ENCODE data around the gene KDM4B. TPM values are rescaled to one million over a fixed set of nuclear protein-coding genes. Genes with fewer than 3 reads are reported as not detected.

The KDM4B gene
- total and polyA plus RNA-seq, 2 donors (not counting 1 experiment from before 2014, with no cell fraction given), result 6.4 to 14.4 TPM

- no peaks in the 10 kb centered on the region for H4K20me1 ChIP-seq (ENCODE audit: control insufficient read depth, extremely low read depth, insufficient read depth, low read length)
- TF ChIP-seq CTCF (conservative IDR thresholded peaks at IDR 0.05 in 1 of 2, IDR thresholded peaks at IDR 0.05 in 1 of 2; ENCODE audit: low read depth in 1 of 2, low read length in 2 of 2), result no peak
These were observed 174.8 kb downstream of the KDM4B start for GRCh38 chr19:5143471-5144411.

GRCh38 chr19:5144545-5145179 lies 175.7 kb downstream of the KDM4B start:
- H3K9ac ChIP-seq (ENCODE audit: insufficient read depth, low read length), result no peak overlapping the region
- no peak overlapping the region for H3K4me3 ChIP-seq (replicated peaks in 1 of 4; ENCODE audit: control extremely low read depth in 1 of 4, insufficient read depth in 1 of 4, low read depth in 3 of 4, low read length in 4 of 4)
- H3K4me2 ChIP-seq (ENCODE audit: extremely low read depth, insufficient read depth, low read length), result no peak overlapping the region
- H3K4me1 ChIP-seq (ENCODE audit: control insufficient read depth, extremely low read depth, insufficient read depth, low read length), result no peaks in the 10 kb centered on the region
- peaks cover 10% of the 10 kb centered on the region for H3K36me3 ChIP-seq (ENCODE audit: control insufficient read depth, insufficient read depth, low read length)
- no peak overlapping the region for H3K27ac ChIP-seq (ENCODE audit: insufficient read depth, low read length)
- no peaks in the 10 kb centered on the region for H3K9me3 ChIP-seq (ENCODE audit: control insufficient read depth, insufficient read depth, low read depth, low read length)
- H3K27me3 ChIP-seq (ENCODE audit: control insufficient read depth, insufficient read depth, low read length), result no peaks in the 10 kb centered on the region
- no peaks in the 10 kb centered on the region for H3K79me2 ChIP-seq (ENCODE audit: control insufficient read depth, insufficient read depth, low read length)
- H2AFZ ChIP-seq (ENCODE audit: low read length), result no peak overlapping the region
- no peak for DNase-seq (ENCODE audit: low read depth in 2 of 2)
- H4K20me1 ChIP-seq (ENCODE audit: control insufficient read depth, extremely low read depth, insufficient read depth, low read length), result no peaks in the 10 kb centered on the region
- no peak for TF ChIP-seq CTCF (conservative IDR thresholded peaks at IDR 0.05 in 1 of 2, IDR thresholded peaks at IDR 0.05 in 1 of 2; ENCODE audit: low read depth in 1 of 2, low read length in 2 of 2)
- TF ChIP-seq EZH2 (IDR thresholded peaks at IDR 0.05; ENCODE audit: low read length, missing control alignments), result no peak

More at GRCh38 chr19:5143471-5144411, 174.8 kb downstream of the KDM4B start:
- H3K36me3 ChIP-seq (ENCODE audit: control insufficient read depth, insufficient read depth, low read length), result peaks cover 12% of the 10 kb centered on the region
- H3K79me2 ChIP-seq (ENCODE audit: control insufficient read depth, insufficient read depth, low read length), result no peaks in the 10 kb centered on the region
- H2AFZ ChIP-seq (ENCODE audit: low read length), result no peak overlapping the region
- no peak overlapping the region for H3K27ac ChIP-seq (ENCODE audit: insufficient read depth, low read length)
- no peak overlapping the region for H3K9ac ChIP-seq (ENCODE audit: insufficient read depth, low read length)
- H3K4me1 ChIP-seq (ENCODE audit: control insufficient read depth, extremely low read depth, insufficient read depth, low read length), result no peaks in the 10 kb centered on the region
- no peaks in the 10 kb centered on the region for H3K9me3 ChIP-seq (ENCODE audit: control insufficient read depth, insufficient read depth, low read depth, low read length)
- no peak overlapping the region for H3K4me3 ChIP-seq (replicated peaks in 1 of 4; ENCODE audit: control extremely low read depth in 1 of 4, insufficient read depth in 1 of 4, low read depth in 3 of 4, low read length in 4 of 4)
- no peaks in the 10 kb centered on the region for H3K27me3 ChIP-seq (ENCODE audit: control insufficient read depth, insufficient read depth, low read length)
- no peak overlapping the region for H3K4me2 ChIP-seq (ENCODE audit: extremely low read depth, insufficient read depth, low read length)
- DNase-seq (ENCODE audit: low read depth in 2 of 2), result no peak
